GM13977 (cell line): ENCODE data around the gene RNASE2.
"Not testable (repeated sequence)": the region's sequence is repeated elsewhere in the genome, so short reads cannot be mapped to it uniquely, and the experiment has no call there.

Source experiments
- DNase-seq: peaks from one replicate; pipeline ENCODE4 v3.0.0; 2012; ENCODE audit warnings: low spot score
- CTCF ChIP-seq: IDR thresholded peaks from 2 replicates; pipeline ENCODE4 v1.5.1; 2012; ENCODE audit warnings: mild to moderate bottlenecking, control low read depth; ENCODE audit not compliant: insufficient read depth; ENCODE audit errors: extremely low read depth, missing control alignments
- in situ Hi-C: fragments of 300-500 bp; cut with MboI; formaldehyde crosslinking; loops from one replicate; pipeline ENCODE4 v1.12.0; 2022; ENCODE audit warnings: low sequenced_read_pairs, low pct_unique_long_range_greater_than_20kb, mixed read lengths, inconsistent platforms; ENCODE audit not compliant: unreplicated experiment

RNASE2 gene

GRCh38 chr14:20976291-20976690 is 21.0 kb downstream of the RNASE2 start:
- in situ Hi-C loops, result no loop called here
- no peak for TF ChIP-seq CTCF
- no peak for DNase-seq

- in situ Hi-C loops, result no loop called here
- no peak for TF ChIP-seq CTCF
- no peak for DNase-seq
These were observed 23.4 kb downstream of the RNASE2 start for GRCh38 chr14:20978687-20979086.

DNA sequence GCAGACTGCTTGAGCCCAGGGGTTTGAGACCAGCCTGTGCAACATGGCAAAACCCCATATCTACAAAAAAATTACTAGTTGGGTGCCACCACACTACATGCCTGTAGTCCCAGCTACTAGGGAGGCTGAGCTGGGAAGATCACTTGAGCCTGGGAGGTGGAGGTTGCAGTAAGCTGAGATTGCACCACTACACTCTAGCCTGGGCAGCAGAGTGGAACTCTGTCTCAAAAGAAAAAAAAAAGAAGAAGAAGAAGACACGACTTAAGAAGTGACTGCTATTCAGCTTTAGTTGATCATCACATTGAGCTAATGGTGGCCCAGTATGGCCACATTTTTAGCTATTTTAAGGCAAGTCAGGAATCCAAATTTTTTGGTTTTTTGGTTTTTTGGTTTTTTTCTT is 25.6 kb downstream of the RNASE2 start:
- in situ Hi-C loops, result no loop called here
- no peak for DNase-seq
- no peak for TF ChIP-seq CTCF

GRCh38 chr14:20982646-20983369 is 27.5 kb downstream of the RNASE2 start:
- in situ Hi-C loops, result no loop called here
- no peak for DNase-seq
- TF ChIP-seq CTCF, result no peak

- DNase-seq, in situ Hi-C loops: not testable (repeated sequence)
These were observed 30.4 kb downstream of the RNASE2 start for GRCh38 chr14:20985650-20986049.

GRCh38 chr14:20986811-20987210 is 31.5 kb downstream of the RNASE2 start:
- DNase-seq, result no peak

More at GRCh38 chr14:20986811-20987210, 31.5 kb downstream of the RNASE2 start:
- no peak for TF ChIP-seq CTCF
- in situ Hi-C loops, result no loop called here
